Activated T-cell treated with anti-CD3 and anti-CD28 coated beads, Interleukin-2, amount 50 U/mL, for 1 hour (primary cell): Measurements from ENCODE around the gene FAM217B.
A peak's percentile ranks its signal among the peaks of the same experiment; 100 is the strongest.
"Not testable (repeated sequence)": the region's sequence is repeated elsewhere in the genome, so short reads cannot be mapped to it uniquely, and the experiment has no call there.

Experiments
- DNase-seq: peaks from one replicate; pipeline ENCODE4 v3.0.0-alpha.2; 2020

The FAM217B gene

GRCh38 chr20:59939052-59939878 lies 924 bp upstream of the FAM217B start:
- DNase-seq, result peak; percentile 21

- no peak for DNase-seq
Measured at GRCh38 chr20:59939879-59940128, 385 bp upstream of the FAM217B start.

GRCh38 chr20:59940956-59941294 lies 736 bp downstream of the FAM217B start:
- DNase-seq, result no peak

- DNase-seq, result no peak
Measured at GRCh38 chr20:59942245-59942644, 2.1 kb downstream of the FAM217B start.

DNA sequence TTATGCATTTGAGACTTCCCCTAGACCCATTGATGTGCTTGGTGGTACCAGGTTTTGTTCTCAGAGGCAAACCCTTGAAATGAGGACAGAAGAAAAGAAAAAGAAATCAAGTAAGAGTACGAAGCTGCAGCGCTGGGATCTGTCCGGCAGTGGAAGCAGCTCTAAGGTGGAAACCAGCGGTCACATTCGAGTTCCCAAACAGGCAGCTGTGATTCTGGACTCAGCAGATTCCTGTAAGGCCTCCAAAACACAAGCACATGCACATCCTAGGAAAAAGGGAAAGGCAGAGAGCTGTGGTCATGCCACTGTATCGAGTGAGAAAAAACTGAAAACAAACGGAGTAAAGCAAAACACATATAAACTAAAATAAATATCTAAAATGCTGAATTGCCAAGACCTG lies 4.5 kb downstream of the FAM217B start:
- DNase-seq, result no peak

DNA sequence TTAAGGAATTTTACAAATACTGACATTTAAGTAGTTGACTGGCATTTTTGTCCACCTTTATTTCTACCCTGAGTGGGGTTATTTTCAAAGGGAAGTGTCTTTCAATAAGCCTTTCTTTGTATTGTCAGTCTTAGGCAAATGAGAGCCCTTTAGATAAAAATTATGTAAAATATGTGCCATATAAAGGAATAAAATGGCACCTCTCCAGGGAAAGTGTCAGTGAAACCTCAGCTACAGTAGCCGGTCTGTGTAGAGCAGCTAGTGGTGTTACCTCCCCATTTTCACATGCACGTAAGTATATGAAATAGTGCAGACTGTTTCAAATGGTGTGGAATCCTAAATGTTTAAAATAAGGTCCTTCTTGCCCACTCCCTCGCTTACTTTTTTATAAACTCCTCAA lies 5.0 kb downstream of the FAM217B start:
- DNase-seq, result no peak

DNA sequence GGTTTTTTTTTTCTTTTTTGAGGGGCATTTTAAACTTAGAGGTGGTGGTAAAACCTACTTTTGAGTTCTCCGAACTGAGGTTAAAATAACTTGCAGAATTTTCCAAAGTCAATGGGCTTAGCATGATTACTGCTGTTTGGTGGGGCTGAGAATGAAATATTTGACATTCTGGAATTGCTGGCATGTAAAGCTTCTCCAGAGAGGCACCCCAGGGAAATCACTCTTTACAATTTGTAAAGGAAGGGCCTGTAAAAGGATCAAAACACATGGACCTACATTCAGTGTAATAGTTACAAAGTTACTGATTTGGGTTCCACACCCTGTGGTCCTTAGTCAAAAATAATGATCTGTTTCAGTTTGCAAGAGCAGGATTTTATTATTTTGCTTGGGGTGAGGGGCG lies 5.5 kb downstream of the FAM217B start:
- no peak for DNase-seq

DNA sequence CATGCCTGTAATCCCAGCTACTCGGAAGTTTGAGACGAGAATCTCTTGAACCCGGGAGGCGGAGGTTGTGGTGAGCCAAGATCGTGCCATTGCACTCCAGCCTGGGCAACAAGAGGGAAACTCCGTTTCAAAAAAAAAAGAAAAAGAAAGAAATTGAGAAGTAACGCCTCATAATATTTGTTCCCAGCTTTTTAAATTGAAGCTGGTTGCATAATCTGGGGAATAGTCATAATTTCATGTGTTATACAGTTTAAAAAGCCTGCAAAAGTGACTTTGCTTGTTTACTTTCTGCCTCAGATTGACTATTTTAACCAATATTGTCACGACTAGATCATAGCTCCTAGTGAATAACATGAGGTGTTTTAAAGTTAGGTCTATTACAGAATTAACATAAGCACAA lies 7.2 kb downstream of the FAM217B start:
- no peak for DNase-seq

GRCh38 chr20:59948212-59948611 lies 8.0 kb downstream of the FAM217B start:
- DNase-seq, result no peak

GRCh38 chr20:59948828-59949720 lies 8.9 kb downstream of the FAM217B start:
- no peak for DNase-seq

GRCh38 chr20:59949911-59950310 lies 9.7 kb downstream of the FAM217B start:
- DNase-seq, result no peak

DNA sequence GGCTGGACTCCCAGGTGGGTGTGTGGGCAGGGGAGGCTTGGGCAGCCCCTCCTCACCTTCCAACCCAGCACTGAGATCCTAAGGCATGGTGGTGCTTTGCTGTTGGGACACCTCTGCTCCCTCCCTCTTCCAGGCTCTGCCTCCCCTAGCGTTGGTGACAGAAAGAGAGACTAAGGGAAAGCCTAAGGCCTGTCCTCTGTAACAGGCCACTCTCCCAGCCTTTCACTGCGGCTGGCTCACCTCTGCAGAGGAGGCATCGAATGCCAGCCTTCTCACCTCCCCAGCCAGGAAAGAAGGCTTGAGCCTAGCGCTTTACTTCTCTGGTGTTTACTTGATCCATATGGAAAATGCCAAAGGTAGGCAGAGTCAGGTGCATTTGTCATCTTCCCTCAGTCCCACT lies 14.5 kb downstream of the FAM217B start:
- DNase-seq, result no peak

- no peak for DNase-seq
Measured at GRCh38 chr20:59955131-59955796, 15.1 kb downstream of the FAM217B start.

GRCh38 chr20:59957568-59957967 lies 17.4 kb downstream of the FAM217B start:
- not testable (repeated sequence) for DNase-seq

DNA sequence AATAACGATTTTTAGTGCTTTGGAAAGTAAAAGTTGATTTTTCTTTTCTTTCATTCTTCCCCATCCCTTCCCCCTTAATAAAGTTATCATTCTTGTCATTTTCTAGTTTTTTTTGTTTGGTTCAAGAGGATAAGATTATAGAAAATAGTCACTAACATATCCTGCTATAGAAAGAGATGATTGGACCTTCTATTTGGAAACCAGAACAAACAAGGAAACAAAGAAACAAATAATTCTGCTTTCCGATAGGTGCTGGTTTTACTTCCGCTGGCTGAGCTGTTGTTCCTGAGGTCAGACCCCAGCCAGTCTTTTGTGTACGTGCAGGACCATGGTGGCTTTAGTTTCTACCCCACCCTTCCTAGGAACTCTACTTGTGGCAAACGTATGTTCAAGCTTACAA lies 17.9 kb downstream of the FAM217B start, which contains the start of gene CDH26:
Gene CDH26 (plus strand): TSS at position 301 of the 400 bp plus-strand sequence. CDS start 304 bp downstream, outside the sequence.
- no peak for DNase-seq

- no peak for DNase-seq
Measured at GRCh38 chr20:59958626-59959025, 18.4 kb downstream of the FAM217B start.

- DNase-seq, result no peak
Measured at GRCh38 chr20:59961423-59961822, 21.2 kb downstream of the FAM217B start.

GRCh38 chr20:59962155-59962554 lies 22.0 kb downstream of the FAM217B start:
- DNase-seq, result no peak

DNA sequence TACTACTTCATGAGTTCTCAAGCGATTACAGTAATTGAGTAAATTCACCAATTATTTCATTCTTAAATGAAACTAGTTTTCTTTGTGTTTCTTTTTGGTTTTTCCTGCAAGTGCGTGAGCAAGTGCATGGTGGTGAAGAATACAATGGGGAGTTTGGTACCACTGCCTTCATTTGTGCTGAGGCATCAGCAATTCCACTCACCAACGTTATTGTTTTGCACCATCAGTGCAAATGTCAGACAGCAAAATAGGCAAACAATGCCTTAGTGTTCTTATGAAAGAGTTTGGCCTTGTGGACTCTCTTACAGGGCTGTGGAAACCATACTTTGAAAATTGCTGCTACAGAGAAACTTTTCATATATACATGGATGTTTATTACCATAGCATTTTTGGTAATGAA lies 26.2 kb downstream of the FAM217B start:
- no peak for DNase-seq

- no peak for DNase-seq
Measured at GRCh38 chr20:59971428-59971827, 31.2 kb downstream of the FAM217B start.

DNA sequence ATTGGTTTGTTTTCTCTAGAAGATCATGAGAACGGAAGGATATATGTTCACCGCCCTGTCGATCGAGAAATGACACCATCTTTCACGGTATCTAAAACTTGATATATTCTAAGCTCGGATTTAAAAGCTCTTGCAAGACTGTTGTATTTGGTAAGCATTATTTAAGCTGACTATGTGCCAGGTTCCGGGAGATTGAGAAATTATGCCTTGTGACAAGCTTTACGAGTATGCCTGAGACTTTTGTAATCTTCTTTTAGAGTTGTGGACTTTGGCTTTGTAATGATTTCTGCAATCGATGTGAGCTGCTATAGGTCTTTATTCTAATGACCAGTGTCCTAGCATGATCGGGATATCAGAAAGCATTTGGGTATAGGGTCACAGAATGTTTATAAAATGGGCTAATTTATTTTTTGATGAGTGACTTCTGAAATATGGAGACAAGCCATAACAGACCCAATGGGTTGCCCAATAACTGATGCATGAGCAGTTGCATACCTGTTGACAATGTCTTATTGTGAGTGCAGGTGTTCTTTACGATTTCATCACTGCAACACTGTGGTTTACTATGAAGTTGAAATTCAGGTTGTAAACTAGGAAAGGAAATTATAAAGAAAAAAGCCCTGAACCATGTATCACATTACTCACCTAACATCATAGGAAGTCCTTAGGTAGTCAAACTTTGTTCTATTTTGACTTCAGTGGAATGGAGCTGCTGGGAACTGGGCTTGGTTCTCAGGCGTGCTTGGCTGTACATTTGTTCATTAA lies 32.0 kb downstream of the FAM217B start:
- no peak for DNase-seq

GRCh38 chr20:59976156-59976782 lies 36.1 kb downstream of the FAM217B start:
- DNase-seq, result no peak
